OCI-LY3 (cell line): ENCODE results near the gene TMEM129.

Source experiments
- EZH2phosphoT487 ChIP-seq: fragments of 200-600 bp; shearing (Covaris generic); IDR thresholded peaks from 2 replicates; pipeline ENCODE4 v1.6.1; 2018; ENCODE audit warnings: antibody characterized with exemption, mixed run types, low read depth
- TF ChIP-seq, protein P1 (sequence below): fragments of 200-600, 300-600 bp; sonication (generic); IDR thresholded peaks from 2 replicates; pipeline ENCODE4 v1.5.1; 2014; ENCODE audit warnings: antibody characterized with exemption, low read length, low read depth

DNA sequence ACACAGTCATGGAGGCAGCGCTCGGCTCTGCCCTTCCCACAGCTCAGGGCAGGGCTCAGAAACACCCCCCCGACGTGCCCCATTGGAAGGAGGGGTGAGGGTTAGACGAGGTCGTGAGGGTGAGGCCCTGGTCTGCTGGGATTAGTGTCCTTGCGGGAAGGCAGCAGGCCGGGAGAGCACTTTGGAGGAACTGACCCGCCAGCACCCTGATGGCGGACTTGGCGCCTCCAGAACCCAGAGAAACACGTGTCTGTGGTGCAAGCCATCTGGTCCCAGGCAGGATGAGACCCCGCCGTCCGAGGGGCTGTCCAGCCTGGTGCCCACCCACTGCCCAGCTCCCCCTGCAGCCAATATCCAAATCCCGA, 26.5 kb upstream of the TMEM129 start:
- TF ChIP-seq, protein P1, sequence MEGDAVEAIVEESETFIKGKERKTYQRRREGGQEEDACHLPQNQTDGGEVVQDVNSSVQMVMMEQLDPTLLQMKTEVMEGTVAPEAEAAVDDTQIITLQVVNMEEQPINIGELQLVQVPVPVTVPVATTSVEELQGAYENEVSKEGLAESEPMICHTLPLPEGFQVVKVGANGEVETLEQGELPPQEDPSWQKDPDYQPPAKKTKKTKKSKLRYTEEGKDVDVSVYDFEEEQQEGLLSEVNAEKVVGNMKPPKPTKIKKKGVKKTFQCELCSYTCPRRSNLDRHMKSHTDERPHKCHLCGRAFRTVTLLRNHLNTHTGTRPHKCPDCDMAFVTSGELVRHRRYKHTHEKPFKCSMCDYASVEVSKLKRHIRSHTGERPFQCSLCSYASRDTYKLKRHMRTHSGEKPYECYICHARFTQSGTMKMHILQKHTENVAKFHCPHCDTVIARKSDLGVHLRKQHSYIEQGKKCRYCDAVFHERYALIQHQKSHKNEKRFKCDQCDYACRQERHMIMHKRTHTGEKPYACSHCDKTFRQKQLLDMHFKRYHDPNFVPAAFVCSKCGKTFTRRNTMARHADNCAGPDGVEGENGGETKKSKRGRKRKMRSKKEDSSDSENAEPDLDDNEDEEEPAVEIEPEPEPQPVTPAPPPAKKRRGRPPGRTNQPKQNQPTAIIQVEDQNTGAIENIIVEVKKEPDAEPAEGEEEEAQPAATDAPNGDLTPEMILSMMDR: no peak
- TF ChIP-seq EZH2phosphoT487: no peak
